Measurements from ENCODE around the gene XYLT1. TPM values are rescaled to one million over a fixed set of nuclear protein-coding genes. Genes with fewer than 3 reads are reported as not detected.

The XYLT1 gene
- total and polyA plus RNA-seq, 9 of the 15 experiments (the other 6 are each of a cell fraction or from before 2014, with no cell fraction given) = 0.03 to 0.09 (median 0.08) TPM; not detected in 6

DNA sequence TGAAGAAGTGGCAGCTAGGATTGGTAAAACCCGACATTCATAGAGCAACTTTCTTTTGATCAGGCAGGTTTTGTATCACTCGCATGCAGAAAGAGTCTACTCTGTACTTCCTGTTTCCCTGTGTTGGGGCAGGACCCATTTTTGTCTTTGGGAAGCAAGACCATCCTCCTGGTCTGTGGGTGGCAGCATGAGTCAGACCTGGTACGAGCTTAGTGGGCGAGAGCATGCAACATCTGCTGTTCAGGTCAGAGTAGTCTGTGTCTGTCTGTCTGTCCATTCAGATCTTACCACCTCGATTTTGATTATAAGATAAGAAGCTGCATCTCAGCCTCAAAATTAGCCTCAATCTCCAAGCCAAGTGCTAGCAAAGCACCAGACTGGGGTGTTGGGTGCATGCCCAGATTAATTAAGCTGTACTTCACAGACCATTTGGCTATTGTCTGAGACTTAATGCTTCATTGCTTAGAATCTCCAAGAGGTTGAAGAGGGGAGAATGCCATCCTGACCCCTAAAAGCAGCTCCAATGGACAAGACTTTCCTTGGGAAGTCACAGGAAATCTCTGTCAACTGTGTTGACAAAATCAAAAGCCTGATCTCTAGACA, 110.9 kb downstream of the XYLT1 start (continued):
- TF ChIP-seq, protein P1, sequence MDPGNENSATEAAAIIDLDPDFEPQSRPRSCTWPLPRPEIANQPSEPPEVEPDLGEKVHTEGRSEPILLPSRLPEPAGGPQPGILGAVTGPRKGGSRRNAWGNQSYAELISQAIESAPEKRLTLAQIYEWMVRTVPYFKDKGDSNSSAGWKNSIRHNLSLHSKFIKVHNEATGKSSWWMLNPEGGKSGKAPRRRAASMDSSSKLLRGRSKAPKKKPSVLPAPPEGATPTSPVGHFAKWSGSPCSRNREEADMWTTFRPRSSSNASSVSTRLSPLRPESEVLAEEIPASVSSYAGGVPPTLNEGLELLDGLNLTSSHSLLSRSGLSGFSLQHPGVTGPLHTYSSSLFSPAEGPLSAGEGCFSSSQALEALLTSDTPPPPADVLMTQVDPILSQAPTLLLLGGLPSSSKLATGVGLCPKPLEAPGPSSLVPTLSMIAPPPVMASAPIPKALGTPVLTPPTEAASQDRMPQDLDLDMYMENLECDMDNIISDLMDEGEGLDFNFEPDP (CRISPR knock-in tag; IDR thresholded peaks at IDR 0.05) = no peak
- TF ChIP-seq SREBF1 (IDR thresholded peaks at IDR 0.05; ENCODE audit: borderline replicate concordance, low read depth, low read length) (no peak), ZFP1 (CRISPR knock-in tag; IDR thresholded peaks at IDR 0.05) (no peak), ARID3B (CRISPR knock-in tag; IDR thresholded peaks at IDR 0.05; ENCODE audit: borderline replicate concordance) (no peak)

DNA sequence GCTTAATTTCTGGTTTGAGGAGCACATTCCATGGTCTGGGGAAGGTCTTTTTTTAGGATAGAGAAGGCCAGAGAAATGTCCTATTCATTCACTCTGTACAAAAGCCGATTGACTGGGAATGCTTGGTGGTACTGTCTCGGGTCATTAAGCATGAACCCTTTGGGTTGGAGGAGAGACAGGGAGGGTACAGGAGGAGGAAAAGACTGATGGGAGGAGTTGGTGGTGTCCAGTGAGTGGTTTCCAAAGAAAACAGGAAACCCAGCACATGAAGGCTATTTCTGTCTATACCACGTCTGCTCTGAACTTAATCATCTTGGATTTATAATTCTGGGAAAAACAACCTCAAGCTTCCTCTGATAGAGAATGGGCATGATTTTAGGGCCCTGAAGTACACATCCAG, 111.9 kb downstream of the XYLT1 start:
- Histone ChIP-seq H3K4me1 (replicated peaks in 1 of 2; ENCODE audit: control insufficient read depth in 2 of 2, insufficient read depth in 2 of 2, low read length in 2 of 2) (no peaks in the 10 kb centered on the region), H3K27ac (ENCODE audit: extremely low read depth, low read depth, low read length) (no peak overlapping the region), H4K20me1 (replicated peaks; ENCODE audit: control insufficient read depth, insufficient read depth, low read length) (no peaks in the 10 kb centered on the region; the same call in 1 of the 2 replicates), H3K36me3 (ENCODE audit: control insufficient read depth, insufficient read depth, low read length) (no peaks in the 10 kb centered on the region), H3K4me2 (ENCODE audit: insufficient read depth, low read length) (no peak overlapping the region), H3K9me3 (replicated peaks; ENCODE audit: control insufficient read depth, insufficient read depth, low read depth, low read length) (no peaks in the 10 kb centered on the region), H3K4me3 (no peak overlapping the region), H3K79me2 (ENCODE audit: control insufficient read depth, insufficient read depth, low read length) (no peaks in the 10 kb centered on the region), H3K27me3 (ENCODE audit: control insufficient read depth in 2 of 2, insufficient read depth in 2 of 2, low read length in 2 of 2) (peaks cover 4 to 32% of the 10 kb centered on the region in 2 experiments; a peak in 3 of 5 replicates), H2AFZ (ENCODE audit: low read depth, low read length) (no peak overlapping the region), H3K9me1 (ENCODE audit: control insufficient read depth, insufficient read depth, low read length) (no peaks in the 10 kb centered on the region), H3K9ac (ENCODE audit: insufficient read depth in 1 of 2, low read depth in 2 of 2, low read length in 2 of 2) (no peak overlapping the region)
- no TSS peak for BruUV-seq (replicated peaks)
- intact Hi-C loops (cut with micrococcal nuclease) = no loop called here
- CTCF ChIA-PET (ENCODE audit: low intra/inter-chr PET ratio) = no interaction called here
- ATAC-seq = no peak
- FAIRE-seq = no peak
- WGBS (ENCODE audit: insufficient coverage, low coverage, missing lambda C conversion rate) = 0% methylated on average over 3 of the region's 3 CpGs
- no peak for DNase-seq (ENCODE audit: extremely low read depth in 1 of 4, low spot score in 3 of 4)
- in situ Hi-C loops (cut with MboI) = no loop called here
- POLR2A ChIA-PET = no interaction called here
- no peak for TF ChIP-seq ZNF436 (CRISPR knock-in tag; IDR thresholded peaks at IDR 0.05)
- no peak for TF ChIP-seq CEBPG (CRISPR knock-in tag; IDR thresholded peaks at IDR 0.05)
- TF ChIP-seq CEBPG (tag; conservative IDR thresholded peaks at IDR 0.05 in 1 of 2, IDR thresholded peaks at IDR 0.05 in 1 of 2) = no peak
- TF ChIP-seq TAL1 (IDR thresholded peaks at IDR 0.05) = no peak
- no peak for TF ChIP-seq C11orf30 (IDR thresholded peaks at IDR 0.05; ENCODE audit: low read depth)
- no peak for TF ChIP-seq CHD4 (IDR thresholded peaks at IDR 0.05; ENCODE audit: insufficient read depth, insufficient replicate concordance, low read depth, low read length, poor library complexity, severe bottlenecking)
- TF ChIP-seq ZNF778 (CRISPR knock-in tag; IDR thresholded peaks at IDR 0.05) = no peak
- TF ChIP-seq HNRNPL (IDR thresholded peaks at IDR 0.05; ENCODE audit: low read depth, low read length) = no peak
- TF ChIP-seq ARID4B (CRISPR knock-in tag; IDR thresholded peaks at IDR 0.05) = no peak

Data from K562 (cell line).